Right atrium auricular region (tissue), 2 donors: ENCODE results near the gene FARP1. TPM values are rescaled to one million over a fixed set of nuclear protein-coding genes. Genes with fewer than 3 reads are reported as not detected.

Experiments
- DNase-seq: peaks from one replicate; pipeline ENCODE4 v3.0.0-alpha.2; 2019; ENCODE audit warnings: low spot score
- H3K27ac ChIP-seq, 2 donors: fragments of 200-600 bp; sonication (generic); 1 replicate in 1 of 2; 2 replicates in 1 of 2; pipeline ENCODE4 v1.5.1; 2016 to 2019
- H3K27me3 ChIP-seq, 2 donors: fragments of 200-600 bp; sonication (generic); one replicate each; pipeline versions ENCODE4 v1.5.1 to v1.6.0; 2017 to 2019
- H3K36me3 ChIP-seq: fragments of 200-600 bp; sonication (generic); one replicate; pipeline ENCODE4 v1.5.1; 2016
- H3K4me1 ChIP-seq, 2 donors: fragments of 200-600 bp; sonication (generic); one replicate each; pipeline versions ENCODE4 v1.5.1 to v1.6.0; 2017 to 2019
- H3K4me3 ChIP-seq, 2 donors: fragments of 200-600 bp; sonication (generic); 1 replicate in 1 of 2; 2 replicates in 1 of 2; pipeline ENCODE4 v1.5.1; 2017 to 2019; ENCODE audit warnings: mild to moderate bottlenecking in 1 of 2, moderate library complexity in 1 of 2
- H3K9me3 ChIP-seq, 2 donors: fragments of 200-600 bp; sonication (generic); one replicate each; pipeline ENCODE4 v1.5.1; 2019
- CTCF ChIP-seq, 2 donors: fragments of 200-600 bp; sonication (generic); IDR thresholded peaks; one replicate each; pipeline ENCODE4 v1.5.1; 2019; ENCODE audit warnings: antibody characterized with exemption in 2 of 2
- total RNA-seq, 2 donors: library from RNA; depleted of rRNA; stranded (reverse); fragments of >200 nt; gene quantifications; one replicate each; pipeline ENCODE4 v1.1.0, GENCODE V29; 2016

FARP1 gene
- total RNA-seq, 2 donors from 2014 or later, result 15.5 to 25.7 TPM

- H3K36me3 ChIP-seq, result no peaks in the 10 kb centered on the region
- no peak for DNase-seq
- H3K9me3 ChIP-seq, result no peaks in the 10 kb centered on the region
- no peak overlapping the region for H3K27ac ChIP-seq
- TF ChIP-seq CTCF (IDR thresholded peaks at IDR 0.05), result no peak
- H3K4me1 ChIP-seq, result peaks cover 0 to 9% of the 10 kb centered on the region in 2 donors
- no peak overlapping the region for H3K4me3 ChIP-seq
- H3K27me3 ChIP-seq, result no peaks in the 10 kb centered on the region
These were observed 185.6 kb downstream of the FARP1 start for GRCh38 chr13:98328511-98328910.

- Histone ChIP-seq H3K9me3 (no peaks in the 10 kb centered on the region), H3K4me1 (peaks cover 0 to 9% of the 10 kb centered on the region in 2 donors), H3K27me3 (no peaks in the 10 kb centered on the region), H3K27ac (no peak overlapping the region), H3K4me3 (no peak overlapping the region), H3K36me3 (no peaks in the 10 kb centered on the region)
- no peak for DNase-seq
- TF ChIP-seq CTCF (IDR thresholded peaks at IDR 0.05), result no peak
These were observed 189.3 kb downstream of the FARP1 start for GRCh38 chr13:98332222-98332621.

GRCh38 chr13:98332691-98333090 lies 189.8 kb downstream of the FARP1 start:
- no peak for DNase-seq
- H3K4me3 ChIP-seq, result no peak overlapping the region
- H3K36me3 ChIP-seq, result no peaks in the 10 kb centered on the region
- no peaks in the 10 kb centered on the region for H3K9me3 ChIP-seq
- TF ChIP-seq CTCF (IDR thresholded peaks at IDR 0.05), result no peak
- H3K27ac ChIP-seq, result no peak overlapping the region
- no peaks in the 10 kb centered on the region for H3K27me3 ChIP-seq
- peaks cover 0 to 6% of the 10 kb centered on the region in 2 donors for H3K4me1 ChIP-seq

- Histone ChIP-seq H3K4me3 (no peak overlapping the region), H3K9me3 (no peaks in the 10 kb centered on the region), H3K4me1 (no peaks in the 10 kb centered on the region), H3K27me3 (no peaks in the 10 kb centered on the region), H3K36me3 (no peaks in the 10 kb centered on the region), H3K27ac (no peak overlapping the region)
- TF ChIP-seq CTCF (IDR thresholded peaks at IDR 0.05), result no peak
- DNase-seq, result no peak
These were observed 190.6 kb downstream of the FARP1 start for GRCh38 chr13:98333486-98333885.

- TF ChIP-seq CTCF (IDR thresholded peaks at IDR 0.05), result no peak
- no peaks in the 10 kb centered on the region for H3K9me3 ChIP-seq
- no peaks in the 10 kb centered on the region for H3K36me3 ChIP-seq
- H3K4me1 ChIP-seq, result no peaks in the 10 kb centered on the region
- H3K4me3 ChIP-seq, result no peak overlapping the region
- H3K27me3 ChIP-seq, result no peaks in the 10 kb centered on the region
- H3K27ac ChIP-seq, result no peak overlapping the region
- no peak for DNase-seq
These were observed 191.8 kb downstream of the FARP1 start for GRCh38 chr13:98334620-98335205.

- no peak overlapping the region for H3K27ac ChIP-seq
These were observed 192.8 kb downstream of the FARP1 start for GRCh38 chr13:98335721-98336120.

More at GRCh38 chr13:98335721-98336120, 192.8 kb downstream of the FARP1 start:
- no peaks in the 10 kb centered on the region for H3K27me3 ChIP-seq
- no peak for TF ChIP-seq CTCF (IDR thresholded peaks at IDR 0.05)
- no peaks in the 10 kb centered on the region for H3K4me1 ChIP-seq
- H3K36me3 ChIP-seq, result no peaks in the 10 kb centered on the region
- H3K9me3 ChIP-seq, result no peaks in the 10 kb centered on the region
- H3K4me3 ChIP-seq, result no peak overlapping the region
- no peak for DNase-seq
